K562 (cell line): Measurements from ENCODE around the gene FAM120B.

Experiments used
- CEBPG ChIP-seq, 3 experiments: fragments of 200-800 bp in 1 of 3; sonication (Bioruptor generic) in 1 of 3; sonication (generic) in 1 of 3; formaldehyde crosslinking in 1 of 3; IDR thresholded peaks in 2 of 3; conservative IDR thresholded peaks in 1 of 3; 2 replicates each; pipeline versions ENCODE4 v1.6.1 to v1.8.0; 2016 to 2022; ENCODE audit warnings: missing compliant biosample characterization in 2 of 3, missing genetic modification characterization in 2 of 3, mild to moderate bottlenecking in 1 of 3, missing genetic modification reagents in 1 of 3
- CTCF ChIP-seq, 3 experiments: IDR thresholded peaks in 2 of 3; conservative IDR thresholded peaks in 1 of 3; 2 replicates each; pipeline ENCODE4 v1.5.1; 2011 to 2012; ENCODE audit warnings: low read length in 3 of 3, mild to moderate bottlenecking in 3 of 3, control low read depth in 2 of 3, improper control_type of control experiment in 1 of 3, inconsistent platforms in 1 of 3, low read depth in 1 of 3, mixed read lengths in 1 of 3, moderate library complexity in 1 of 3; ENCODE audit not compliant: insufficient read depth in 2 of 3
- CUX1 ChIP-seq: fragments of 200-800 bp; sonication (Bioruptor generic); IDR thresholded peaks from 2 replicates; pipeline ENCODE4 v1.6.1; 2016; ENCODE audit warnings: missing genetic modification characterization, missing compliant biosample characterization
- MBD1 ChIP-seq: fragments of 250-450 bp; sonication (Bioruptor Pico); IDR thresholded peaks from 2 replicates; pipeline ENCODE4 v1.8.0; 2022; ENCODE audit warnings: inconsistent platforms
- NUFIP1 ChIP-seq: fragments of 450-650 bp; IDR thresholded peaks from 2 replicates; pipeline ENCODE4 v1.6.1; 2018; ENCODE audit not compliant: partially characterized antibody
- SRSF9 ChIP-seq: fragments of 200-400 bp; formaldehyde crosslinking; IDR thresholded peaks from 2 replicates; pipeline ENCODE4 v1.6.1; 2017; ENCODE audit warnings: low read depth, low read length, borderline replicate concordance
- ZNF3 ChIP-seq: fragments of 250-450 bp; sonication (Bioruptor Pico); IDR thresholded peaks from 2 replicates; pipeline ENCODE4 v1.5.0; 2021; ENCODE audit warnings: mild to moderate bottlenecking, moderate library complexity
- ZSCAN29 ChIP-seq: fragments of 450-650 bp; IDR thresholded peaks from 2 replicates; pipeline ENCODE4 v1.6.1; 2017
- TF ChIP-seq, protein P1 (sequence below): fragments of 450-650 bp; formaldehyde crosslinking; IDR thresholded peaks from 2 replicates; pipeline ENCODE4 v1.4.0; 2020; ENCODE audit warnings: mild to moderate bottlenecking, mixed read lengths
- TF ChIP-seq, protein P2 (sequence below): sonication (generic); formaldehyde crosslinking; IDR thresholded peaks from 2 replicates; pipeline ENCODE4 v1.9.0; 2022; ENCODE audit warnings: mild to moderate bottlenecking, missing genetic modification reagents

GRCh38 chr6:170407200-170407599 lies 100.6 kb downstream of the FAM120B start:
- no peak for TF ChIP-seq CEBPG (CRISPR knock-in tag; IDR thresholded peaks at IDR 0.05)
- TF ChIP-seq CEBPG (tag; conservative IDR thresholded peaks at IDR 0.05 in 1 of 2, IDR thresholded peaks at IDR 0.05 in 1 of 2), result no peak
- no peak for TF ChIP-seq SRSF9
- TF ChIP-seq NUFIP1, result no peak
- TF ChIP-seq CUX1 (CRISPR knock-in tag), result no peak
- TF ChIP-seq ZNF3, result no peak
- TF ChIP-seq, protein P1, sequence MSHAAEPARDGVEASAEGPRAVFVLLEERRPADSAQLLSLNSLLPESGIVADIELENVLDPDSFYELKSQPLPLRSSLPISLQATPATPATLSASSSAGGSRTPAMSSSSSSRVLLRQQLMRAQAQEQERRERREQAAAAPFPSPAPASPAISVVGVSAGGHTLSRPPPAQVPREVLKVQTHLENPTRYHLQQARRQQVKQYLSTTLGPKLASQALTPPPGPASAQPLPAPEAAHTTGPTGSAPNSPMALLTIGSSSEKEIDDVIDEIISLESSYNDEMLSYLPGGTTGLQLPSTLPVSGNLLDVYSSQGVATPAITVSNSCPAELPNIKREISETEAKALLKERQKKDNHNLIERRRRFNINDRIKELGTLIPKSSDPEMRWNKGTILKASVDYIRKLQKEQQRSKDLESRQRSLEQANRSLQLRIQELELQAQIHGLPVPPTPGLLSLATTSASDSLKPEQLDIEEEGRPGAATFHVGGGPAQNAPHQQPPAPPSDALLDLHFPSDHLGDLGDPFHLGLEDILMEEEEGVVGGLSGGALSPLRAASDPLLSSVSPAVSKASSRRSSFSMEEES (CRISPR knock-in tag), result no peak
- no peak for TF ChIP-seq MBD1 (CRISPR knock-in tag)
- TF ChIP-seq, protein P2, sequence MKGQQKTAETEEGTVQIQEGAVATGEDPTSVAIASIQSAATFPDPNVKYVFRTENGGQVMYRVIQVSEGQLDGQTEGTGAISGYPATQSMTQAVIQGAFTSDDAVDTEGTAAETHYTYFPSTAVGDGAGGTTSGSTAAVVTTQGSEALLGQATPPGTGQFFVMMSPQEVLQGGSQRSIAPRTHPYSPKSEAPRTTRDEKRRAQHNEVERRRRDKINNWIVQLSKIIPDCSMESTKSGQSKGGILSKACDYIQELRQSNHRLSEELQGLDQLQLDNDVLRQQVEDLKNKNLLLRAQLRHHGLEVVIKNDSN (CRISPR knock-in tag), result no peak
- no peak for TF ChIP-seq CTCF (IDR thresholded peaks at IDR 0.05 in 2 of 3, conservative IDR thresholded peaks at IDR 0.05 in 1 of 3; ENCODE audit: insufficient read depth in 2 of 3, low read depth in 1 of 3, low read length in 3 of 3)
- TF ChIP-seq ZSCAN29, result no peak
